Sigmoid colon (tissue), 4 donors: ENCODE data around the gene SPIRE1.

Experiments used
- CTCF ChIP-seq, 4 experiments: fragments of 450-650 bp in 3 of 4; fragments of 200-600 bp in 1 of 4; IDR thresholded peaks; one replicate each; pipeline ENCODE4 v1.5.1; 2016 to 2019; ENCODE audit warnings: antibody characterized with exemption in 4 of 4, mild to moderate bottlenecking in 3 of 4, moderate library complexity in 2 of 4
- POLR2A ChIP-seq, 2 donors: fragments of 450-650 bp; IDR thresholded peaks; one replicate each; pipeline ENCODE4 v1.6.1; 2016; ENCODE audit warnings: antibody characterized with exemption in 2 of 2, mild to moderate bottlenecking in 2 of 2, moderate library complexity in 2 of 2
- POLR2AphosphoS5 ChIP-seq, 4 donors: sonication (generic); formaldehyde crosslinking; IDR thresholded peaks; one replicate each; pipeline ENCODE4 v1.6.1; 2017; ENCODE audit warnings: antibody characterized with exemption in 4 of 4

- TF ChIP-seq CTCF (IDR thresholded peaks at IDR 0.05), result no peak
- TF ChIP-seq POLR2AphosphoS5 (IDR thresholded peaks at IDR 0.05), result no peak
- no peak for TF ChIP-seq POLR2A (IDR thresholded peaks at IDR 0.05)
Observed at GRCh38 chr18:12426924-12427323, 231.0 kb downstream of the SPIRE1 start.
